ENCODE measurements around the gene DNAI1. TPM values are rescaled to one million over a fixed set of nuclear protein-coding genes. Genes with fewer than 3 reads are reported as not detected.

DNAI1 gene
- total and polyA plus RNA-seq, 2 of the 4 experiments (the other 2 are of a cell fraction), result not detected

DNA sequence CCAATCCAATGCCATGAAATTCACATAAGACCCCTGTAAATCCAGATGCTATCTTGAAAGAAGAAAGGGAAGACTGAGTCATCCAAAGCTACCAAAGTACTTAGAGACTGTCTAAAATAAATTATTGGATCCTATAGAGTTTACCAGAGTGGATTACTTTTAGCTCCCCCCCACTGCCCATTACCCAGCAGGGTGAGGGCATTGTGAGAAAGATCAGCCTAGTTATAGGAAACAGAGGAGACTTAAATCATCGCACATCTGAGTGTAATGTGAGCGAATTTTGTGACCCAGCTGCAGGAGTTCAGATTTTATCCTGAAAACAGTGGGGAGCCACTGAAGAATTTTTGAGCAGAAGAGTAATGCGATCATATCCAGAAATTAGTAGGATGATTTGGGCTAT lies 65.7 kb downstream of the DNAI1 start (continued):
- TF ChIP-seq FOS (IDR thresholded peaks at IDR 0.05; ENCODE audit: low read depth, low read length), result no peak

- Histone ChIP-seq H3K79me1 (ENCODE audit: low read depth in 1 of 2, low read length in 2 of 2) (no peaks in the 10 kb centered on the region), H4K20me1 (ENCODE audit: insufficient read depth, low read length) (peaks cover 5% of the 10 kb centered on the region), H2AK5ac (ENCODE audit: low read depth, low read length) (no peak overlapping the region), H3K36me3 (ENCODE audit: control insufficient read depth, insufficient read depth, low read length) (no peaks in the 10 kb centered on the region), H3K9ac (ENCODE audit: low read depth, low read length) (no peak overlapping the region), H3K56ac (ENCODE audit: extremely low read depth, insufficient read depth, low read length) (no peak overlapping the region), H3K9me1 (ENCODE audit: insufficient read depth, low read length) (no peaks in the 10 kb centered on the region), H4K8ac (ENCODE audit: low read depth in 2 of 2, low read length in 2 of 2) (no peak overlapping the region), H2BK20ac (ENCODE audit: low read depth, low read length) (no peak overlapping the region), H2BK120ac (ENCODE audit: low read depth, low read length) (no peak overlapping the region), H3K18ac (ENCODE audit: low read depth, low read length) (no peak overlapping the region), H3K4me2 (ENCODE audit: low read depth, low read length) (no peak overlapping the region), H2BK15ac (ENCODE audit: low read depth, low read length) (no peak overlapping the region), H4K91ac (ENCODE audit: insufficient read depth, low read depth, low read length) (no peak overlapping the region), H3K4ac (ENCODE audit: low read depth, low read length) (no peak overlapping the region), H2BK5ac (ENCODE audit: low read depth, low read length, poor library complexity, severe bottlenecking) (no peak overlapping the region), H2AK9ac (replicated peaks; ENCODE audit: low read depth, low read length, poor library complexity) (no peak overlapping the region), H3K27ac (ENCODE audit: insufficient read depth, low read length) (no peak overlapping the region), H3K4me3 (ENCODE audit: insufficient read depth, low read depth, low read length) (no peak overlapping the region), H3K14ac (replicated peaks; ENCODE audit: low read depth, low read length) (no peak overlapping the region), H3K27me3 (ENCODE audit: control insufficient read depth, insufficient read depth, low read length) (peaks cover 24% of the 10 kb centered on the region), H2AFZ (replicated peaks; ENCODE audit: low read length, poor library complexity) (no peak overlapping the region), H3K9me3 (ENCODE audit: control insufficient read depth, insufficient read depth, low read length) (no peaks in the 10 kb centered on the region), H3K23ac (ENCODE audit: low read depth, low read length) (no peak overlapping the region), H4K5ac (ENCODE audit: low read depth, low read length) (no peak overlapping the region), H3K4me1 (ENCODE audit: control insufficient read depth, insufficient read depth, low read length) (no peaks in the 10 kb centered on the region)
- DNase-seq (no peak), ATAC-seq (ENCODE audit: low read depth) (no peak)
- in situ Hi-C loops (cut with MboI; ENCODE audit: low sequenced_read_pairs), result no loop called here
- BruUV-seq (replicated peaks), result no TSS peak
- TF ChIP-seq MXI1 (IDR thresholded peaks at IDR 0.05; ENCODE audit: borderline replicate concordance, low read depth, low read length) (no peak), SMC3 (IDR thresholded peaks at IDR 0.05; ENCODE audit: low read depth, low read length) (no peak), RFX5 (IDR thresholded peaks at IDR 0.05; ENCODE audit: low read depth, low read length) (no peak), BHLHE40 (IDR thresholded peaks at IDR 0.05; ENCODE audit: low read depth, low read length) (no peak), MAFK (IDR thresholded peaks at IDR 0.05; ENCODE audit: low read depth, low read length) (no peak), NFE2L2 (IDR thresholded peaks at IDR 0.05; ENCODE audit: low read depth, low read length) (no peak), CHD1 (IDR thresholded peaks at IDR 0.05; ENCODE audit: low read depth, low read length) (no peak), RAD21 (IDR thresholded peaks at IDR 0.05; ENCODE audit: low read length) (no peak), CTCF (conservative IDR thresholded peaks at IDR 0.05; ENCODE audit: low read depth, low read length) (no peak), RCOR1 (IDR thresholded peaks at IDR 0.05; ENCODE audit: insufficient replicate concordance, low read length) (no peak), CEBPB (IDR thresholded peaks at IDR 0.05; ENCODE audit: low read depth, low read length) (no peak), POLR2A (IDR thresholded peaks at IDR 0.05; ENCODE audit: low read depth, low read length) (no peak), MAZ (IDR thresholded peaks at IDR 0.05; ENCODE audit: borderline replicate concordance, low read depth, low read length) (no peak), USF2 (IDR thresholded peaks at IDR 0.05; ENCODE audit: low read depth, low read length) (no peak)
- TF ChIP-seq, protein P1, sequence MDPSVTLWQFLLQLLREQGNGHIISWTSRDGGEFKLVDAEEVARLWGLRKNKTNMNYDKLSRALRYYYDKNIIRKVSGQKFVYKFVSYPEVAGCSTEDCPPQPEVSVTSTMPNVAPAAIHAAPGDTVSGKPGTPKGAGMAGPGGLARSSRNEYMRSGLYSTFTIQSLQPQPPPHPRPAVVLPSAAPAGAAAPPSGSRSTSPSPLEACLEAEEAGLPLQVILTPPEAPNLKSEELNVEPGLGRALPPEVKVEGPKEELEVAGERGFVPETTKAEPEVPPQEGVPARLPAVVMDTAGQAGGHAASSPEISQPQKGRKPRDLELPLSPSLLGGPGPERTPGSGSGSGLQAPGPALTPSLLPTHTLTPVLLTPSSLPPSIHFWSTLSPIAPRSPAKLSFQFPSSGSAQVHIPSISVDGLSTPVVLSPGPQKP (IDR thresholded peaks at IDR 0.05; ENCODE audit: borderline replicate concordance, low read depth, low read length), result no peak
- ChIA-PET CTCF (no interaction called here), POLR2A (ENCODE audit: unreplicated experiment) (no interaction called here)
- dilution Hi-C loops (cut with HindIII; ENCODE audit: low sequenced_read_pairs, unreplicated experiment), result no loop called here
- WGBS, 2 experiments (ENCODE audit: extremely low coverage in 2 of 2, insufficient read length in 1 of 2), result no CpG with 5 or more reads among the region's 2 CpGs
- intact Hi-C loops (cut with micrococcal nuclease), result no loop called here
Measured at GRCh38 chr9:34526026-34526425, 67.4 kb downstream of the DNAI1 start.

All from IMR-90 (cell line).